Measurements from ENCODE around the gene CPS1. TPM values are rescaled to one million over a fixed set of nuclear protein-coding genes. Genes with fewer than 3 reads are reported as not detected.

CPS1 gene
- total and polyA plus RNA-seq, 12 donors: 0.86 to 8.2 (median 2.6) TPM

- Histone ChIP-seq H3K4me1 (no peaks in the 10 kb centered on the region), H3K4me3 (no peak overlapping the region), H3K36me3 (no peaks in the 10 kb centered on the region), H3K9me3 (no peaks in the 10 kb centered on the region), H3K27me3 (no peaks in the 10 kb centered on the region), H3K27ac (no peak overlapping the region)
- ATAC-seq: no peak
- WGBS, 2 donors: 69 to 75% methylated on average over 2 of the region's 2 CpGs
- TF ChIP-seq CTCF (IDR thresholded peaks at IDR 0.05): no peak
- intact Hi-C loops (cut with DNase I): no loop called here
- DNase-seq: no peak
Observed at GRCh38 chr2:210568108-210568507, 11.7 kb downstream of the CPS1 start.

- no peak overlapping the region for H3K27ac ChIP-seq
- 26 to 27% methylated on average over 2 of the region's 2 CpGs for WGBS, 2 donors
- no peak overlapping the region for H3K4me3 ChIP-seq
Observed at GRCh38 chr2:210577263-210578071, 21.1 kb downstream of the CPS1 start.

GRCh38 chr2:210584834-210585233, 28.4 kb downstream of the CPS1 start:
- H3K4me1 ChIP-seq: no peaks in the 10 kb centered on the region
- no peak overlapping the region for H3K27ac ChIP-seq
- intact Hi-C loops (cut with DNase I): no loop called here
- no peak overlapping the region for H3K4me3 ChIP-seq
- DNase-seq: no peak
- 81 to 83% methylated on average over 2 of the region's 2 CpGs for WGBS, 2 donors
- TF ChIP-seq CTCF (IDR thresholded peaks at IDR 0.05): no peak
- no peak for ATAC-seq
- H3K36me3 ChIP-seq: no peaks in the 10 kb centered on the region
- no peaks in the 10 kb centered on the region for H3K27me3 ChIP-seq
- H3K9me3 ChIP-seq: no peaks in the 10 kb centered on the region

More at GRCh38 chr2:210577263-210578071, 21.1 kb downstream of the CPS1 start:
- intact Hi-C loops (cut with DNase I): no loop called here
- no peaks in the 10 kb centered on the region for H3K4me1 ChIP-seq
- peak; percentile 38 to 80 (median 69) for TF ChIP-seq CTCF (IDR thresholded peaks at IDR 0.05)
- ATAC-seq (no peak), DNase-seq (no peak)
- H3K27me3 ChIP-seq: no peaks in the 10 kb centered on the region
- no peaks in the 10 kb centered on the region for H3K36me3 ChIP-seq
- no peaks in the 10 kb centered on the region for H3K9me3 ChIP-seq

- ATAC-seq (no peak), DNase-seq (no peak)
- intact Hi-C loops (cut with DNase I): no loop called here
- Histone ChIP-seq H3K27ac (no peak overlapping the region), H3K9me3 (no peaks in the 10 kb centered on the region), H3K36me3 (no peaks in the 10 kb centered on the region), H3K27me3 (no peaks in the 10 kb centered on the region), H3K4me3 (no peak overlapping the region), H3K4me1 (no peaks in the 10 kb centered on the region)
- no peak for TF ChIP-seq CTCF (IDR thresholded peaks at IDR 0.05)
Observed at GRCh38 chr2:210586381-210586780, 30.0 kb downstream of the CPS1 start.

Data from heart right ventricle (tissue), 16 donors.